Aorta (tissue), 5 donors: ENCODE data around the gene C3orf33. TPM values are rescaled to one million over a fixed set of nuclear protein-coding genes. Genes with fewer than 3 reads are reported as not detected.

Source experiments
- ATAC-seq: fragments of 200-7000 bp; cut with Tn5 transposase; one replicate; pipeline ENCODE4 v1.9.1; 2022; ENCODE audit warnings: moderate library complexity; ENCODE audit not compliant: low FRiP score
- DNase-seq, 2 donors: peaks; one replicate each; pipeline ENCODE4 v3.0.0-alpha.2; 2020
- H3K27ac ChIP-seq, 2 donors: one replicate each; pipeline ENCODE4 v1.5.1; 2013; ENCODE audit warnings: low read length in 2 of 2, mild to moderate bottlenecking in 2 of 2, moderate library complexity in 2 of 2, control low read depth in 1 of 2, inconsistent platforms in 1 of 2, low read depth in 1 of 2
- H3K27me3 ChIP-seq, 2 donors: one replicate each; pipeline ENCODE4 v1.6.1; 2013; ENCODE audit warnings: control low read depth in 1 of 2, low read length in 1 of 2, mild to moderate bottlenecking in 1 of 2, moderate library complexity in 1 of 2; ENCODE audit not compliant: insufficient read depth in 2 of 2, control insufficient read depth in 1 of 2
- H3K36me3 ChIP-seq, 2 donors: one replicate each; pipeline ENCODE4 v1.6.1; 2013; ENCODE audit warnings: control low read depth in 1 of 2, low read length in 1 of 2, mild to moderate bottlenecking in 1 of 2; ENCODE audit not compliant: insufficient read depth in 2 of 2, control insufficient read depth in 1 of 2
- H3K4me1 ChIP-seq, 2 donors: one replicate each; pipeline ENCODE4 v1.6.1; 2013; ENCODE audit warnings: low read length in 2 of 2, control low read depth in 1 of 2, mild to moderate bottlenecking in 1 of 2, moderate library complexity in 1 of 2; ENCODE audit not compliant: insufficient read depth in 2 of 2, control insufficient read depth in 1 of 2
- H3K4me3 ChIP-seq, 2 donors: one replicate each; pipeline ENCODE4 v1.5.1; 2013; ENCODE audit warnings: low read length in 2 of 2, control low read depth in 1 of 2, mild to moderate bottlenecking in 1 of 2
- H3K9me3 ChIP-seq: one replicate; pipeline ENCODE4 v1.6.1; 2013; ENCODE audit warnings: mild to moderate bottlenecking, low read length; ENCODE audit not compliant: control insufficient read depth
- WGBS, 2 donors: extraction: QIAGEN DNeasy Blood & Tissue Kit; methylation state at CpG; one replicate each; pipeline ENCODE4 v1.1.7; 2013; 5-methylcytosine and 5-hydroxymethylcytosine counted together
- intact Hi-C, 2 donors: fragments of 100-400 bp; cut with DNase I; formaldehyde crosslinking; loops; one replicate each; pipeline versions ENCODE4 v1.14.2 to v1.15.0; 2022
- polyA plus RNA-seq, 2 donors: library from polyadenylated mRNA; stranded (reverse); fragments of 200-250 nt; gene quantifications; one replicate each; pipeline ENCODE4 v1.2.3, GENCODE V29; 2013
- total RNA-seq, 2 donors: library from RNA; stranded (reverse); fragmentation: NEBNext Ultra II Directional; extraction: Animal tissue kit (Norgen Biotek cat#: 25700); gene quantifications; one replicate each; pipeline ENCODE4 v1.2.1, GENCODE V29; 2021
- donor health status: healthy with polysubstance abuse.
- donor health status: Bipolar disorder and iron deficiency.
- donor health status: DM: no; HTN: no; CAD: no.
- donor health status: DM: no; HTN: no; CAD: no.
- donor health status: DM: yes; HTN: yes; CAD: no.

C3orf33 gene
- total and polyA plus RNA-seq, 4 donors, result 0.50 to 5.2 (median 2.0) TPM

DNA sequence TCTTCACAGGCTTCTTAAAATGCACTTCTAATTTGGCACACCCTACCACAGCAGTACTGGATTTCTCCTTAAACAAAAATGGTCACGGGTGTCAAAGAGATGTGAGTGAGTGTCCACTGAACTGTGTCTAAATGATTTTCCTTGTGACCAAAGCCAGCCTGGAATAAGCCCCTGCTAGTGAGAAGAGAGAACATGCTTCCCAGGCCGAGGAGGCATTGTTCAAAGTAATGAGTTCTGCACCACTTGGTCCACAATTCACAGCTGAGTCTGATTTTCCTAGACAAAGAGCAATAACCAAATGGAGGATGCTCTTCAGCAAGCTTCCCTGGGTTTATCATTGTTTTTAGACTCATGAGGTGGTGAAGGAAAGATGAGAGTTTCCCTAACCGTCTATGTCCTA is 65.0 kb downstream of the C3orf33 start:
- Histone ChIP-seq H3K36me3 (no peaks in the 10 kb centered on the region), H3K9me3 (no peaks in the 10 kb centered on the region), H3K4me3 (no peak overlapping the region), H3K4me1 (no peaks in the 10 kb centered on the region), H3K27ac (no peak overlapping the region), H3K27me3 (no peaks in the 10 kb centered on the region)
- ATAC-seq (no peak), DNase-seq (no peak)
- intact Hi-C loops, result no loop called here
- WGBS, 2 donors, result 90 to 94% methylated on average over 3 of the region's 3 CpGs

DNA sequence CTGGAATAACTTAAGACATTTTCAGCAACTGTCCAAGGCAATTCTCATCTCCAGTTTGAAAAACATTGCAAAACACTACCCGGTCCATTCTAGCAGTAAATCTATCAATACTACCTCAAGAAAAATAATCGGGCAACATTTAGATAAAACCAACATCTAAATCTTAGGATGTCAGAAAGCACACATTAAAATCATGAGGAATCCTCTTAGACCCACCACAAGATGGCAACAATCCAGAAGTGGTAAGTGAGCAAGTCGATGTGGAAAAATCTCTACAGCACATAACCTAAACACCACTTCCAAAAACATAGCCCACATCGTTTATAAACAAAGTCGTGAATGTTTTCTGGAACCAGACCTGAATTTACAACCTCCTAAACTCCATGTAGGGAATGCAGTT is 66.9 kb downstream of the C3orf33 start:
- 11 to 29% methylated on average over 5 of the region's 5 CpGs for WGBS, 2 donors
- DNase-seq, result no peak
- Histone ChIP-seq H3K9me3 (no peaks in the 10 kb centered on the region), H3K27ac (no peak overlapping the region), H3K27me3 (no peaks in the 10 kb centered on the region), H3K4me1 (no peaks in the 10 kb centered on the region), H3K4me3 (no peak overlapping the region), H3K36me3 (no peaks in the 10 kb centered on the region)
- ATAC-seq, result no peak
- intact Hi-C loops, result no loop called here

DNA sequence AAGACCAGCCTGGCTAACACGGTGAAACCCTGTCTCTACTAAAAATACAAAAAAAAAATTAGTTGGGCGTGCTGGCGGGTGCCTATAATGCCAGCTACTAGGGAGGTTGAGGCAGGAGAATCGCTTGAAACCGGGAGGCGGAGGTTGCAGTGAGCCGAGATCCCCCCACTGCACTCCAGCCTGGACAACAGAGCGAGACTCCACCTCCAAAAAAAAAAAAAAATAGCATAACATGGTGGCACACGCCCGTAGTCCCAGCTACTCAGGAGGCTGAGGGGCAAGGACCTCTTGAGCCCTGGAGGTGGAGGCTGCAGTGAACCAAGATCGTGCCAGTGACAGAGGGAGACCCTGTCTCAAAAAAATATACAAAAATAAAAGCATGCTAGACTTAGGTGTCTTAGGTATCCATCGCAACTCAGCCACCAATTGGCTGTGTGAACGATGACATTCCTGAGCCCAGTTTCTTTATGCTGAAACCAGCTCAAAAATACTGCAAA is 67.5 kb downstream of the C3orf33 start:
- Histone ChIP-seq H3K27ac (no peak overlapping the region), H3K4me1 (no peaks in the 10 kb centered on the region), H3K4me3 (no peak overlapping the region), H3K9me3 (no peaks in the 10 kb centered on the region), H3K36me3 (no peaks in the 10 kb centered on the region), H3K27me3 (no peaks in the 10 kb centered on the region)
- intact Hi-C loops, result no loop called here
- WGBS, 2 donors, result 76 to 86% methylated on average over 13 of the region's 13 CpGs
- ATAC-seq, result no peak
- no peak for DNase-seq

DNA sequence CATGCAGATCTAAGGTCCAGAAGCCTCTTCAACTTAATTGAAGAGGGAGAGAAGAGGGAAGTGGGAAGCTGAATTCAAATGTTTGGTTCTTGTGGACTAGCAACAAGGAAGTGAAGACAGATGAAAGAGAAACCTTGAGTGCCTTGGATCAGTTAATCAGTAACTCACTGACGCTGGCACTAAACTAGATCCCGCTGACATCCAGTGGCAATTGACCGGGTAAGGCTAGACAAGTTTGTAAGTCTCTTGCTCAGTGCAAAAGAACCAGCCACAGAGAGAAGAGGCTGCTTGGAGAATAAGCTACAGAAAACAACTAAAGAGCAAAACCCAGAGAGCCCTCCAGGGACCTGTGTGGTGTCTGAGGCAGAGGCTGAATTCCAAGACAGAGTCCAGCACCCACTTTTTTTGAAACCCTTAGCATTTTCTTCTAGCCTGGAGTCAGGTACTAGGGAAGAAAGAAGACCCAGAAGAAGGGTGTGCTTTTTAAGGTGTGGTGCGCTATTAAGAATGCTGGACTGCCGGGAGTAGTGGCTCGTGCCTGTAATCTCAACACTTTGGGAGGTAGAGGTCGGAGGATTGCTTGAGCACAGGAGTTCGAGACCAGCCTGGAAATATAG is 68.1 kb downstream of the C3orf33 start:
- no peaks in the 10 kb centered on the region for H3K27me3 ChIP-seq
- intact Hi-C loops, result no loop called here
- DNase-seq (no peak), ATAC-seq (no peak)
- no peak overlapping the region for H3K27ac ChIP-seq
- H3K36me3 ChIP-seq, result no peaks in the 10 kb centered on the region
- H3K4me3 ChIP-seq, result no peak overlapping the region
- WGBS, 2 donors, result 53 to 58% methylated on average over 8 of the region's 8 CpGs
- no peaks in the 10 kb centered on the region for H3K9me3 ChIP-seq
- H3K4me1 ChIP-seq, result no peaks in the 10 kb centered on the region

DNA sequence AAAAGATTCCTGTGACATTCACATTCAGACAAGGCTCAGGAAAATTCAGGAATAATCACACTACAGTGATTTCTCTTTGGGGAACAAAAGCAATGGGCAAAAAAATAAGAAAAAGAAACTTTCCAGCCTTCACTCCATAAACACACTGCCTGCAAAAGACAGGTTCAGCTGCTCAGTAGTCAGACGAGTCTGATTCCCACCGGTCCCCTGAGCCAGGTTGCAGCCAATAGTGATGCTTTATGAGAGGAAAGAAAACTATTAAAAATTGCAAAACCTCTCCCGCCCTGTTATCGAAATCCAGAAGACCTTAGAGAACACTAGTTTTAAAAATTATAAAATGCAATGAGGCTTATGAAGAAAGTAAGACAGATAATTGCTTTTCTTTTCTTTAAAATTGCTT is 69.7 kb downstream of the C3orf33 start:
- H3K27me3 ChIP-seq, result no peaks in the 10 kb centered on the region
- no peaks in the 10 kb centered on the region for H3K4me1 ChIP-seq
- no peak overlapping the region for H3K4me3 ChIP-seq
- intact Hi-C loops, result no loop called here
- DNase-seq (no peak), ATAC-seq (no peak)
- H3K27ac ChIP-seq, result no peak overlapping the region
- 64 to 70% methylated on average over 4 of the region's 4 CpGs for WGBS, 2 donors
- H3K9me3 ChIP-seq, result no peaks in the 10 kb centered on the region
- no peaks in the 10 kb centered on the region for H3K36me3 ChIP-seq

DNA sequence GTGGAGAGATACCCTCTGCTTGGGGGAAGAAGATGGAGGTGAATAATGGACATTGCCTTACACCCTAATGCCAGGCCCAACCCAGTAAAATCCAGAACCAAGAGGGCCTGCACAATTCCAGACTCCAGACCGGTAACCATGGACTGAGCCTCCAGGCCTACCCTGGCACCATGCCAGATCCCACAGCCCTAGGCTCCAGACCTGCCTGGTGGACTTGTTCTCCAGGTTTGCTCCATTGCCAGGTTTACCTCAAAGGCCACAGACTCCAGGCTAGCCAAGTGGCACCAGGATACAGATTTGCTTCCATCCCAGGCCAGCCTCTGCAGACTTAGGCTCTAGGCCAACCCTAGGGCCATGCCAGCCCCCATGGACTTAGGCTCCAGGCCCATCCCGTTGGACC is 75.2 kb downstream of the C3orf33 start:
- intact Hi-C loops, result no loop called here
- no peak overlapping the region for H3K27ac ChIP-seq
- H3K27me3 ChIP-seq, result no peaks in the 10 kb centered on the region
- WGBS, 2 donors, result 85 to 93% methylated on average over 2 of the region's 2 CpGs
- H3K4me3 ChIP-seq, result no peak overlapping the region
- no peaks in the 10 kb centered on the region for H3K4me1 ChIP-seq
- DNase-seq (no peak), ATAC-seq (no peak)
- H3K9me3 ChIP-seq, result no peaks in the 10 kb centered on the region
- no peaks in the 10 kb centered on the region for H3K36me3 ChIP-seq

DNA sequence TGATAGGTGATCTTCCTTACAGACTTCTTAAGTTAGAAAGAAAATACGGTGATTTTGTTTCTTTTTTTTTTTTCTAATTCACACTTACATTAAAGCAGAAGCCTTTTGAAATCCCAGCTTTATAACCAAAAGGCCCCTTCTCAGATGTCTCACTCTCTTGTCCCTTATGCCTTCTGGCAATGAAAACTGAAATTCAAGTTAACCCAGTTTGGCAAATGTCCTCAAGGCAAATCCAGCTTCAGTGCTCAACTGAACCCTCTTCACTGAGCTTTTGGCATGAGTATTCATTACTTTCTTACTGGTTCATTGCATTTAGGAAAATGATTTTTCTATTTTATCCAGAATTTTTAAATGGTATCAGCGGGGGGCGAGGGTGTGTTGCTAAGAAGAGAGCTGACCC is 78.2 kb downstream of the C3orf33 start:
- ATAC-seq (no peak), DNase-seq (no peak)
- no peak overlapping the region for H3K27ac ChIP-seq
- no peak overlapping the region for H3K4me3 ChIP-seq
- H3K27me3 ChIP-seq, result no peaks in the 10 kb centered on the region
- H3K9me3 ChIP-seq, result no peaks in the 10 kb centered on the region
- H3K36me3 ChIP-seq, result no peaks in the 10 kb centered on the region
- H3K4me1 ChIP-seq, result no peaks in the 10 kb centered on the region
- intact Hi-C loops, result no loop called here
- 91 to 95% methylated on average over 3 of the region's 3 CpGs for WGBS, 2 donors

DNA sequence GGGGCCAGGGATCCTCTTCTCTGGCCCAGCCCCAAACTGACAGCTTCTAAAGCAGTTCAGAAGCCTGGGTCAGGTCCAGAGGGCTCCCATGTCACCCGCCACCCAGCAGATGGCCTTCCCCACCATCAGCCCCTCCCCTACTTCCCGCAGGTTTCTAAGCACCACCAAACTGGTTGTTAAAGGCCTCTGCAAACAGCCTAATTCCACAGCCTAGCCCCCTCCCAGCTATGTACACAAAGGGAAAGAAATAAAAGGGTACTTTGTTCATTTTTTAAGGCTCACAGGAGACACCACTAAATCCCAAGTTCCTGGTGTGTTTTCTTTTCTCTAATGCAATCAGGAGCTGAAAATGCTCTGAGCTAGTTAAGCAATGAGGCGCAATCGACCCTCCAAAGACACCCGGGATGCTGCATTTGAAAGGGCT is 91.8 kb downstream of the C3orf33 start:
- DNase-seq, result no peak
- H3K27me3 ChIP-seq, result no peaks in the 10 kb centered on the region
- WGBS, 2 donors, result 62 to 73% methylated on average over 5 of the region's 5 CpGs
- H3K27ac ChIP-seq, result no peak overlapping the region
- H3K9me3 ChIP-seq, result peaks cover 6% of the 10 kb centered on the region
- no peaks in the 10 kb centered on the region for H3K36me3 ChIP-seq
- H3K4me3 ChIP-seq, result no peak overlapping the region
- ATAC-seq, result no peak
- no peaks in the 10 kb centered on the region for H3K4me1 ChIP-seq
- intact Hi-C loops, result no loop called here
